Stimulated activated CD8-positive, alpha-beta memory T cell treated with anti-CD3 and anti-CD28 coated beads, Interleukin-15, amount 100 ng/mL, for 24 hours (primary cell): Measurements from ENCODE around the gene ZBTB16.
"Not testable (repeated sequence)": the region's sequence is repeated elsewhere in the genome, so short reads cannot be mapped to it uniquely, and the experiment has no call there.

Source experiments
- DNase-seq: peaks from one replicate; pipeline ENCODE4 v3.0.0-alpha.2; 2020; ENCODE audit warnings: low read depth

The ZBTB16 gene

DNA sequence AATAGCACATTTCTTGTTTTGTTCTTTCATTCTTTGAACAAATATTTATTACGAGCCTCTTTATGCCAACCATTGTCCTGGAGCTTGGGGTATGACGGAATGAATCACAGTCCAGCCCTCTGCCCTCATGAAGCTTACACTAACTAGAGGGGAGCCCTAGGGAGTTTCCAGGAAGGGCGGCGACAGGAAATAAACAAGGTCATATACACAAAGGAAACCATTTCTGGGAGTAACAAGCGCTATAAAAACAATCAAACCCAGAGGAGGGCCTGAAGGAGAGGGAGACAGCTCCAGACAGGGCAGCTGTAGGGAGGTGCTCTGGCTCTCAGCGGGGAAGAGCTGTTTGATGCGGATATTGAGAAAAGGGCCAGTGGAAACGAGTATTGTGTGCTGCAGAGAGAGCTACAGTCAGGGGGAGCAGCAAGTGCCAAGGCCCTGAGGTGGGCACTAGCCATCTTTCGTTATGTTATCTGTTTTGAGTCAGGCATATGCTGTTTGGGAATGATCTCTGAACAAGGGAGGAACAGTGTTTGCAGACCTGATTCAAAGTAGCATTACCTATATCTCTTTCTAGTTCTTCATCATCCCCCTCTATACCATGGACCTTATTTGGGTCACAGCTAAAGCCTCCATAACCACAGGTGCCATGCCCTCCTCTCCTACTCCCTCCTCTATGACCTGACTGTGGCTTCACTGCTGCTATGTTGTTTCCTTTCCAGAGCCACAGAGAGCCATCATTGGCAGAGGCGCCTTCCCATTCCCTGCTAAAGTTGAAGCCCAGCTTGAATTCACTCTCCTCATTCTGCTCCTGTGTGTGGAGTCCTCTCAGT lies 15.3 kb upstream of the ZBTB16 start:
- DNase-seq, result no peak

DNA sequence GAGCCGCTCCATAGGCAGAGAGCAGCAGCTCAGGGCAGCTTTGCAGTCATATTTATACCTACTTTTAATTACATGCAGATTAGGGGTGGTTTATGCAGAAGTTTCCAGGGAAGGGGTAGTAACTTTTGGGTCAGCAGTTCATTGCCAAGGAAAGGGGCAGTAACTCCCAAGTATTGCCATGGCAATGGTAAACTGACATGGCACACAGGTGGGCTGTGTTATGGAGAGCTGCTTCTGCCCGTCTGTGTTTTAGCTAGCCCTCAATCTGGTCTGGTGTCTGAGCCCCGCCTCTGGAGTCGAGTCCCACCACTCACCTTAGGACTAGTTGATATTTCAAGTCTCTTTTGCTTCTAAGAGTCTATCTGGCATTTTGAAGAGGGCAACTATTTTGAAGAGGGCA lies 12.2 kb upstream of the ZBTB16 start:
- no peak for DNase-seq

DNA sequence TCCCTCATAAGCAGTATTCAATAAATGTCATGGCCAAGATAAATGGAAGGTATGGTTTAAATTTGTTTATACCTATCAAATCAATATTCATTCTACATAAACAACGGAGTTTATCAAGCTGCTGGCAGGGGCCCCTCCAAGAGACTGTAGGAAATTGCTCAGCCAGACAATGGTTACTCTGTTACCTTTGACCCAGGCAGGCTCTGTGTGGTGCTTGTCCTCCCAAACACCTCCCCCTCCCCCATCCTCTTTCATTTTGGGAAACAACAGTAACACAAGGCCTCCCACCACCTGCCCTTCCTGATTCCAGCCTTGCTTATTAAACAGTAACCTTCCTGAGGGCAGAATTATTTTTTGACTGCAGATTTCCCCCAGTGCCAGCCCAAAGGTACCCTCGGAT lies 10.5 kb upstream of the ZBTB16 start:
- no peak for DNase-seq

DNA sequence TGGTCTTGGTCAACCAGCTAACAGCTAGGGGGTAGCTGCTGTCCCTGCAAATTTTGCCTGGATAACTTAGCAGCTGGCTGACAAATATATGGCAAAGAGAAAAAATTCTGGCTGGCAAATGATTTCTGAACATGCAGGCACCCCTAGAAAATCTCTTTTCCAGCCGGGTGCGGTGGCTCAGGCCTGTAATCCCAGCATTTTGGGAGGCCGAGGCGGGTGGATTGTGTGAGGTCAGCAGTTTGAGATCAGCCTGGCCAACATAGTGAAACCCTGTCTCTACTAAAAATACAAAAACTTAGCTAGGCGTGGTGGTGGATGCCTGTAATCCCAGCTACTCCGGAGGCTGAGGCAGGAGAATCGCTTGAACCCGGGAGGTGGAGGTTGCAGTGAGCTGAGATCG lies 9.7 kb upstream of the ZBTB16 start:
- not testable (repeated sequence) for DNase-seq

DNA sequence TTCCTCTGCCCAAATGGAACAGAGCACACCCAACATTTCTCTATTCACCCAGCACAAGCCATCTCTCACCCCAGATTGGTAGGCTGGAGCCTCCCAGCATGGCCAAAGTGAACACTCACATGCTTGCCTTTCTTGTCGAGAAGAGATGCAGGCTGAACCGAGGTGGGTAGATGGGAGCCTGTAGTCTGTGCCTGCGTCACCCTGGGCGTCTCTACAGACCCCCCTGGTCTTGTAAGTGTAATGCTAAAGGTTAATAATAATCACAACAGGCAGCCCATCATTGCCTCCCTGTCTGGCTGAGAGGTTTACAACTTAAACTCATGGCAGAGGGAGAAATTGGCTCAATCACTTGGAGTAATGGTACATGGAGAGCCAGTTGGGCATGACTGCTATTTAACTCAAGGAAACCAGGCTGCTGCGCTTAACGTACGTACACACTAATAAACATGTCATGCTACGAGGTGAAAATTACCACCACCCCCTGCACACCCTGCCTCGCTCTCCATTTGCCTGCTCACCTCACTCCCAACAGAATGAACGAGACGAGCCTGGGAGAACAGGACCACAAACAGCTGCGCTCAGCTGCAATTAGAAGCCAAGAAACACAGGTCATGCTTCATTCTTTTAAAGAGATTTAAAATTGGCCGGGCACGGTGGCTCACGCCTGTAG lies 9.1 kb upstream of the ZBTB16 start:
- DNase-seq, result no peak

DNA sequence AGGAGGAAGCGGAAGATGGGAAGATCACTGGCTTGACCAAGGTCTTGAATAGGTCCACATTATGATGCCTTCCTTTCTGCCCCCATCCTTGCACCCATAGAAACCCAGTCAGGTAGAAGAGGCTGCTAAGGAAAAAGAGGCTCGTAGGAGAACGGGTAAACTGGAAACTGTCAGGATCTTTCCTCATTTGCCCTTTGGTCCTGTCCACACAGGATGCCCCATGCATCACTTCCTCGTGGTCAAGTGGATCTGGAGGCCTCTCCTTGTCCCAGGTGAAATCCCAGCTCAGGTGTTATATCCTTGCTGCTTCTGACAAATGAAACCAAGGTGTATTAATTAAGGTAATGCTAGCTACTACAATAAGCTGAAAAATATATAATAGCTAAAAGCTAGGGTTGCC lies 8.0 kb upstream of the ZBTB16 start:
- DNase-seq, result no peak

DNA sequence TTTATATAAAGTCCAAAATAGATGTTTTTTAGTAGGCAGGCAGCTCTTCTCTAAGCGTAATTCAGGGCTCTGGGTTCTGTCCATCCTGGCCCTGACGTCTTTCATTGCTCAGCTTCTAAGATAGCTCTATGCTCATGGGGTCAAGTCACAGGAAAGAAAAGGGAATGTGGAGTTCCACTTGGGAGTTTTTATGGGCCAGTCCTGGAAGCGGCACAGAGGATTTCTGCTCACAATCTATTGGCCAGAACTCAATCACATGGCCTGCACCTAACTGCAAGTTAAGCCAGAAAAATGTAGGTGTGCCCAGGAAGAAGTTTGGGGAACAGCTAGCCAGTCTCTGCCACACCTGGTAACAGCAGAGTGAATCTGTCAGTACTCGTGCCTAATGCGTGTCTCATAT lies 7.4 kb upstream of the ZBTB16 start:
- no peak for DNase-seq

DNA sequence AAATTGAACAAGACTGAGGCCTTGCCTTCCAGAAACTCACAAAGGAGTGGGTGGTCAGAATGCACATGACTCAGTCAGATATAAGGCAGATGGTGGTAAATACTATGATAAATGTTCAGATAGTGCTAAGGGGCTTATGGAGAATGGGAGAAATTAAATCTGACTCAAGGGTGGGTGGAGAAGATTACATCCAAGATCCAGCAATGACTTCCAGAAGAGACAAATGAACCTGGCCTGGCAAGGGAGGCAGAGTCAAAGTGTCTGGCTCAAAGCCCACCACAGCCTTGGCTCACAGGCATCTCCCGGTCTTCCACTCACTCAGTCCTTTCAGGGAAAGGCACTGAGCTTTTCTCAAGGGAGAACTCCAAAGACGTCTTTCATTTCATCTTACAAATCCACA lies 6.1 kb upstream of the ZBTB16 start:
- no peak for DNase-seq

DNA sequence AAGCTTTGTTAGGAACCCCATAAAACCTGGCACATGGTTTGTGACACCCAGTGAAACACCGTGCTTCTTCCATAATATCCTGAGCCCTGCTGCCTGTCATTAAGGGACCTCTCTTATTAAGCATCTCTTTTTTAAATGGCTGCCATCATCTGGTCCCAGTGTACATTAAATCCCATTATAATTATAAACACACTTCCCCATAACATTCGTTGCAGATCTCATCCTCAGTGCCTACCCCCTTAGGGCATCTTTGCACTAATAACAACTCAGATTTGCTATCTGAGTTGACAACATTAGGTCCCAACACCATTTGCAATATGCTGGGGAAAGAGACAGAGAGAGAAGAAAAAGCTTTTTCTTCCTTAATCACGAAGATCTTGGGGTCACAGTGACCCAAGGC lies 4.7 kb upstream of the ZBTB16 start:
- DNase-seq, result no peak

DNA sequence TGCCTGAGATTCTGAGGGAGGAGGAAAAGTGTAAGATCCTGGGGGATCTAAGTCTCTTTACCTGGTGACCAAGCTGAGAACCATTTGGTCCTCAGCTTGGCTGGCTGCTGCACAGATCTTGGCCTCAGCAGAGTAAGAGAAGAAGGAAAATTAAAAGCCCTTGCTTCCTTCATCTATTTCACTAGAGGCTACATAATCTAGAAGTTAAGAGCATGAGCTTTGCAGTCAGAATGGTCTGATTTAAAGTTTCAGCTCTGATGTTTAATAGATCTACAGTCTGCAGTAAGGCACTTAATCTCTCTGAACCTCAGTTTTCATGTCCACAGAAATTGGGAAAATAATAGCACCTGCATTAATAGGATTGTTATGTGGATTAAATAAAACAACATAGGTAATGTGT lies 3.1 kb upstream of the ZBTB16 start:
- no peak for DNase-seq

DNA sequence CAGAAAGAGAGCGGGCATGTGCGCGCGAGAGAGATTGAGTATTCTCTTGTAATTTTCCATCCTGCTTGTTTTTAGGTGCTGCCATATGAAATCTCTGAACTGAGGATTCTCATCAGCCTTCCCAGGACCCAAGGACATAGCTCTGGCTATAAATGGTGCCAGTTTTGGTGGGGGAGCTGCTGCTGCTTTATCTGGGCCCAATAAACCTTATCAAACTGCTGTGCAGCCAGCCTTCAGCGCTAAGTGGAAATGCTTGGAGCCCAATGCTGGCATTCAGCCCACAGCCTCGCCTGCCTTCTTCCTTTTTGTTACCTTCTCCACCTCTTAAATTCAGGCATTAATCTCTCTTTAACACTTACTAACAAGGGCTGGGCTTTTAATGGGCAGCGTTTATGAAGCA lies 2.4 kb upstream of the ZBTB16 start:
- DNase-seq, result no peak

DNA sequence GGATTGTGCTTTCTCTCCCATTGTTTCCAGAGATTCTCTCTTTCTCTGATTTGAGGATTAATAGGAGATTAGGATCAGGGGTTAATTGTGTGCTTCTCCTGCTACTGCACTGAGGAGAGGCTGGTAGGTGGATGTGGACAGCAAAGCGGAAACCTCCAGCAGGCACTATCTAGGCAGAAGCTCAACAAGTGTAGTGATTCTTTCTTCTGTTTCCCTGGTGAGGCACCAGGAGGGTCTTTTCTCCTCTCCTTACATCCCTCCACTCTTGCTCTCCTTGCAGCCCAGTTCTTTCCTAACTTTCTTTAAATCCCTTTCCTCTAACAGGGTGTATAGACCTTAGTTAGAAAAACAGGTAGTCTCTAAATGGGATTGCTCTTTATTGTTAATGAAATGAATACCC lies 1.9 kb upstream of the ZBTB16 start:
- DNase-seq, result no peak

DNA sequence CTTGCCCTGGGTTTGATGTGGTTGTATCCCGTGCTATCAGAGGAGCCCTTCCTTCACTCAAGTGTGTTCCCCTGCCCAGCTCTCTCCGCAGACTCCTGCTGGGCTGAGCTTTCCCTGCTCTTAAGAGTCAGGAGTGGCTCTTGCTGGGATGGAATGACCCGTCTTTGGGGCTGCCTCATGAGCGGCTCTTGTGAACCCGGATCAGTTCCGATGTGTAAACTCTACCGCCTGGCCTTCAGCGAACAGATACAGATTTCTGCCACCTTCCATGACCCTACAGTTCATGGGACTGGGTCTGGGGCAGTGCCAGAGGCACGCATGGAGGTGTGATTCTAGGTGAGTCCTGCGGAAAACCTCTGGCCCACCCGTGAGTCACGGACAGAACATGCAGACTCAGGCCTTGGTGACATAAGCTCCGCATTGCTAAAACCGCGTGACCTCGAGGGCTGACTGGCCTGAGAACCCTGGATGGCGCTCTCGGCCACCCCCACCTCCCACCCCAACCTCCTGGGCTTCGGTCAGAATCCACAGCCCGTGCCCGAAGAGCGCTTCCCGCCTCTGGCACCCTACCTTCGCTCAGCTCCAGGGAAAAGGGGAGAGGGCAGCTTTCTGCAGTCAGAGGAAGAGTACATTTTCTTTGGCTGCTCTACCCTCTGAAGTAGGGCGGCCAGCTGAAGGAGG lies 1.3 kb upstream of the ZBTB16 start:
- DNase-seq, result no peak

DNA sequence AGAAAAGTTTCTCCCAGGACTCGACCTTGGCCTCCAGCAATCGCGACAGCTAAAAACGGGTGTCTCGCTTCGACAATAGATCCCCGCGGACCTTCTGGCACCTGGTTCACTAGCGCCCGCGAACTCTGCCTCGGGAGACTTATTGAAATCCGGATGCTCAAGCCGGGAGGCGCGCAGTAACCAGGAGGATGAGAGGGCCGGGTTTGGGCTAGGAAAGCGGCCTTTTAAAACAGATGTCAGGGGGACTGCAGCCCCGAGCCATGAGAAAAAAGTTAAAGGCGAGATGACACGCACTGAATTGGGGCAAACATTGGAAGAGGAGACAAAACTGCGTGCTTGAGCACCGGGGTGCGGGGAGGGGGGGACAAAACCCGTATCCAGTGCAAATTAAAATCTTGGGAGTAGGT lies 637 bp upstream of the ZBTB16 start:
- DNase-seq, result no peak

DNA sequence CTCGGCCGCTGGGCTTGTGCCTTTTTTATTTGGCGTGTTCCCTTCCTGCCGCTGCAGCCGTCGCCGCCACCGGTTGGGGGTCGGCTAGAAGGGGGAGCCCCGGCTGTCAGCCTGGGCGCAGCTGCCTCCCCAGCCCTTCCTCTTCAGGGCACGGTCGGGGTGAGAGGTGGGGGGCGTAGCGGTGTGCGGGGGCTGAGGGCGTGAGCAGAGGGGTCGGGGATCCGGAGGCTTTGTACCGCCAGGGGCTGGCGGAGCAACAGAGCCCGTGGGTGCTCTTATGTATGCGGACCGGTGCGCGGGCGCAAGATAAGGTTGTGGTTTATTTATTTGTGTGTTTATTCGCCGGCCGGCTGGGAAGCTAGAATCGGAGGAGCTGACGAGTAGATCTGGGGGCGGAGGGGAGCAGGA lies 477 bp downstream of the ZBTB16 start:
- DNase-seq, result no peak

DNA sequence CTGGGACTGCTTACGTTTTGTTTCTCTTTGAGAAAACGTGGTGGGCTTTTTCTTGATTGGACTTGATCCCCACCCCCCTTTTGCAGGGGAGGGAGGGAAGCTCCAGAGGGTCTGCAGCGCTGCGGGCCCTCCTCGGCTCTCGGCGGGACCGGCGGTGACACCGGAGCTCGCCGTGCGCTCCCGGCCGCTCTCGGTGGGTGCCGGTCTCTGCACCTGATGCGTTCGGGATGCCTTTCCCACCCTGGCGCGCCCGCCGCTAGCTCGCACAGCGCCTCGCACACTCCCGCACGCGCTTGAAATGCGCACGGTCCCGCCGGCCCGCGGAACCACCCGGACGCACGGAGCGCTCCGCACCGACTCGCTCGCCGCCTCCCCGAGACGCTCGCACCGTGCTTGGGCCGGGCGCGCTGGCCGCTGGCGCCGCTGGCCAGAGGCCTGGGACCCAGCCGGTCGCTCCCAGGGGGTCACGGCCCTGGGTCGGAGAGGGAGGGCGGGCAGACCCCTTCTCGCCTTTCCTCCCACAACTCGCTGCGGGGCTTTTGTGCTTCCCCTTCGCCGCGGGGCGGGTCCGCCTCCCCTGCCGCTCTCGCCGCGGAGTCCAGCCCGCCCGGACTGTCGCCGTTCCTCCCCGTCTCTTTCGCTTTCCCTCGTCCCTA lies 1.0 kb downstream of the ZBTB16 start:
- DNase-seq, result no peak

DNA sequence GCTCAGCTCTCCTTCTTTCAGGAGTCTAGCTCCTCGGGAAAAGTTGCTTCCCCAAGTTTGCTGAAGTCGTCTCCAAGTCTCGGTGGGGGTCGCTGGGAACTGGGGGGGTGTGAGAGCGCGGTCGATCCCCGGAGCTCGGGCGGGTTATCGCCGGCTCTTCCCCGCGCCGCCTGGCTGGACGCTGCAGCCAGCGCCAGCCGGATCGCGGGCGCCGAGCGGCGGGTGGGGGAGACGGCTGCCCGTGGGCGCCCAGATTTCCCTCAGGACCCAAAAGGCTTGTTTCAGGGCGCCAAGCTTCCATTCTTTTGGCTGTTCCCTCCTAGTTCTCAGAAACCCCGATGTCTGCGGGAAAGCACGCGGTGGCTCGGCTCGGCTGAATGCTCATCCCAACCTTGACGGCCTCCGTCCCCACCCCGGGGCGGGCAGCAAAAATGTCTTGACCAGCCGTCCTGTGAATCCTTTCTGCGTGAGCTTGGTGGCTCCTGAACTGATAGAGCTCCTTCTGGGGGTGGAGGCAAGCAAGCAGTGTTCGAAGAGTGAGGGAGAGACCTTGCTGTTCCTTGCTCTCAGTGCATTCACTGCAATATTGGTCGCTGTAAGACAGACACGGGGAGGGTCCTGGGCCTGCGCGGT lies 1.7 kb downstream of the ZBTB16 start:
- no peak for DNase-seq

DNA sequence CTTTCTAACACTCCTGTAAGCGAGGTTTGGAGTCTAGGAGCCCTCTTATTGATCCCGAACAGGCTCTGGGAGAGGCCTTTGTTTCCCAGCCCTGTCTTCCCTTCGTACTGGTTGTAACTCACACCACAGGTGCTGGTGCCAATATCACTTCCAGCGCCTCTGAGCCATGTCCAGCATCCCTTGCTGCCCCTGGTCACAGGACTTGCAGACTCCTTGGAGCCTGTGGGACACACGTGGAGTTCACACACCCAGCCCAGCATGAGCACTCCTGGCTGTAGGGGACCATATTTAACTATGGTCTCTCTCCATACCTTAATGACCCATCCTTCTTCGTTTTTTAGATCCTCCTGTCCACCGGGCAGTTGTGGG lies 2.2 kb downstream of the ZBTB16 start:
- no peak for DNase-seq

DNA sequence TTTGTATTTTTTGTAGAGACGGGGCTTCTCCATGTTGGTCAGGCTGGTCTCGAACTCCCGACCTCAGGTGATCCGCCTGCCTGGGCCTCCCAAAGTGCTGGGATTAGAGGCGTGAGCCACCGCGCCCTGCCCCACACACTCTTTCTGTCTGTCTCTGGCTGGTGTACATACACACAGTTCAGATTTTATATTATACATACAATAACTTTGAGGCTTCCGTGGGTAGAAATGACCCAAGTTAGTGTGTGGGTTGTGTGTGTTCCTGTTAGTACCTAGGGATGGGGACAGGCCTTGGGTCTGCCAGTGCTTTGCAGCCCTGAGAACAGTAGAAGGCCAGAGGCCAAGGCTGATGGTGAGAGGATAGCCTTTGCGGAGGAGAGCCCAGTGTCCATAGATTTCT lies 2.8 kb downstream of the ZBTB16 start:
- no peak for DNase-seq

DNA sequence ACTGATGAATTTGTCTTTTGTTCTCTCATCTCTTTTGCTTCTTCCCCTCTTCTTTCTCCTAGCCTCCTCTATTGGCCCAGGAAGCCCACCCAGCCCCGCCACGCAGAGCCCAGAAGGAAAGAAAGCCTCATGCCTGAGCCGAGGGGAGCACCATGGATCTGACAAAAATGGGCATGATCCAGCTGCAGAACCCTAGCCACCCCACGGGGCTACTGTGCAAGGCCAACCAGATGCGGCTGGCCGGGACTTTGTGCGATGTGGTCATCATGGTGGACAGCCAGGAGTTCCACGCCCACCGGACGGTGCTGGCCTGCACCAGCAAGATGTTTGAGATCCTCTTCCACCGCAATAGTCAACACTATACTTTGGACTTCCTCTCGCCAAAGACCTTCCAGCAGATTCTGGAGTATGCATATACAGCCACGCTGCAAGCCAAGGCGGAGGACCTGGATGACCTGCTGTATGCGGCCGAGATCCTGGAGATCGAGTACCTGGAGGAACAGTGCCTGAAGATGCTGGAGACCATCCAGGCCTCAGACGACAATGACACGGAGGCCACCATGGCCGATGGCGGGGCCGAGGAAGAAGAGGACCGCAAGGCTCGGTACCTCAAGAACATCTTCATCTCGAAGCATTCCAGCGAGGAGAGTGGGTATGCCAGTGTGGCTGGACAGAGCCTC lies 3.8 kb downstream of the ZBTB16 start:
- DNase-seq, result no peak

DNA sequence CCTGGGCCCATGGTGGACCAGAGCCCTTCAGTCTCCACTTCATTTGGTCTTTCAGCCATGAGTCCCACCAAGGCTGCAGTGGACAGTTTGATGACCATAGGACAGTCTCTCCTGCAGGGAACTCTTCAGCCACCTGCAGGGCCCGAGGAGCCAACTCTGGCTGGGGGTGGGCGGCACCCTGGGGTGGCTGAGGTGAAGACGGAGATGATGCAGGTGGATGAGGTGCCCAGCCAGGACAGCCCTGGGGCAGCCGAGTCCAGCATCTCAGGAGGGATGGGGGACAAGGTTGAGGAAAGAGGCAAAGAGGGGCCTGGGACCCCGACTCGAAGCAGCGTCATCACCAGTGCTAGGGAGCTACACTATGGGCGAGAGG lies 4.3 kb downstream of the ZBTB16 start:
- no peak for DNase-seq

DNA sequence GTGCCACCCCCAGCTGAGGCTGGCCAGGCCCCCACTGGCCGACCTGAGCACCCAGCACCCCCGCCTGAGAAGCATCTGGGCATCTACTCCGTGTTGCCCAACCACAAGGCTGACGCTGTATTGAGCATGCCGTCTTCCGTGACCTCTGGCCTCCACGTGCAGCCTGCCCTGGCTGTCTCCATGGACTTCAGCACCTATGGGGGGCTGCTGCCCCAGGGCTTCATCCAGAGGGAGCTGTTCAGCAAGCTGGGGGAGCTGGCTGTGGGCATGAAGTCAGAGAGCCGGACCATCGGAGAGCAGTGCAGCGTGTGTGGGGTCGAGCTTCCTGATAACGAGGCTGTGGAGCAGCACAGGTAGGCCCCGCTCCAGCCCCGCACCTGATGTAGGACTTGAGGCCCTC lies 4.7 kb downstream of the ZBTB16 start:
- no peak for DNase-seq
